ENCODE results near the gene CCDC192. TPM values are rescaled to one million over a fixed set of nuclear protein-coding genes. Genes with fewer than 3 reads are reported as not detected.

CCDC192 gene
- total and polyA plus RNA-seq, 2 of the 4 experiments (the other 2 are of a cell fraction): not detected

GRCh38 chr5:127770272-127770671, 67.1 kb downstream of the CCDC192 start:
- H3K18ac ChIP-seq (ENCODE audit: low read depth, low read length): no peak overlapping the region
- H3K27ac ChIP-seq (ENCODE audit: insufficient read depth, low read length): no peak overlapping the region
- ATAC-seq (ENCODE audit: low read depth) (no peak), DNase-seq (no peak)
- no peak overlapping the region for H2BK20ac ChIP-seq (ENCODE audit: low read depth, low read length)
- H2BK120ac ChIP-seq (ENCODE audit: low read depth, low read length): no peak overlapping the region
- H3K79me1 ChIP-seq (ENCODE audit: low read depth in 1 of 2, low read length in 2 of 2): no peaks in the 10 kb centered on the region
- no peak overlapping the region for H2BK15ac ChIP-seq (ENCODE audit: low read depth, low read length)
- intact Hi-C loops (cut with micrococcal nuclease): no loop called here
- dilution Hi-C loops (cut with HindIII; ENCODE audit: low sequenced_read_pairs, unreplicated experiment): no loop called here
- H3K27me3 ChIP-seq (ENCODE audit: control insufficient read depth, insufficient read depth, low read length): peaks cover 2% of the 10 kb centered on the region
- no peak overlapping the region for H3K4me2 ChIP-seq (ENCODE audit: low read depth, low read length)
- H3K23ac ChIP-seq (ENCODE audit: low read depth, low read length): no peak overlapping the region
- TF ChIP-seq CEBPB (IDR thresholded peaks at IDR 0.05; ENCODE audit: low read depth, low read length) (no peak), RAD21 (IDR thresholded peaks at IDR 0.05; ENCODE audit: low read length) (no peak), FOS (IDR thresholded peaks at IDR 0.05; ENCODE audit: low read depth, low read length) (no peak), CHD1 (IDR thresholded peaks at IDR 0.05; ENCODE audit: low read depth, low read length) (no peak), MAZ (IDR thresholded peaks at IDR 0.05; ENCODE audit: borderline replicate concordance, low read depth, low read length) (no peak), RFX5 (IDR thresholded peaks at IDR 0.05; ENCODE audit: low read depth, low read length) (no peak), SMC3 (IDR thresholded peaks at IDR 0.05; ENCODE audit: low read depth, low read length) (no peak), ELK1 (IDR thresholded peaks at IDR 0.05; ENCODE audit: borderline replicate concordance, low read depth, low read length) (no peak)
- H4K91ac ChIP-seq (ENCODE audit: insufficient read depth, low read depth, low read length): no peak overlapping the region
- no peaks in the 10 kb centered on the region for H3K9me3 ChIP-seq (ENCODE audit: control insufficient read depth, insufficient read depth, low read length)
- in situ Hi-C loops (cut with MboI; ENCODE audit: low sequenced_read_pairs): no loop called here
- ChIA-PET POLR2A (ENCODE audit: unreplicated experiment) (no interaction called here), CTCF (interaction anchor here (0.6 kb wide), 1 partner anchor 14 kb away, joined by 3 read pairs; no protein-coding TSS in a partner anchor)
- no peak overlapping the region for H2AFZ ChIP-seq (replicated peaks; ENCODE audit: low read length, poor library complexity)
- no peak overlapping the region for H2BK5ac ChIP-seq (ENCODE audit: low read depth, low read length, poor library complexity, severe bottlenecking)
- H3K4me3 ChIP-seq (ENCODE audit: insufficient read depth, low read depth, low read length): no peak overlapping the region
- BruUV-seq (replicated peaks): no TSS peak
- H4K5ac ChIP-seq (ENCODE audit: low read depth, low read length): no peak overlapping the region
- H3K9ac ChIP-seq (ENCODE audit: low read depth, low read length): no peak overlapping the region
- 0 out of 2 replicates have a peak, but pooled peaks cover 2% of the 10 kb centered on the region for H3K4me1 ChIP-seq (ENCODE audit: control insufficient read depth, insufficient read depth, low read length)
- no peak overlapping the region for H3K14ac ChIP-seq (replicated peaks; ENCODE audit: low read depth, low read length)
- no peaks in the 10 kb centered on the region for H3K36me3 ChIP-seq (ENCODE audit: control insufficient read depth, insufficient read depth, low read length)
- H4K20me1 ChIP-seq (ENCODE audit: insufficient read depth, low read length): no peaks in the 10 kb centered on the region
- no peak overlapping the region for H2AK5ac ChIP-seq (ENCODE audit: low read depth, low read length)
- H3K56ac ChIP-seq (ENCODE audit: extremely low read depth, insufficient read depth, low read length): no peak overlapping the region
- H2AK9ac ChIP-seq (replicated peaks; ENCODE audit: low read depth, low read length, poor library complexity): no peak overlapping the region
- no peaks in the 10 kb centered on the region for H3K9me1 ChIP-seq (ENCODE audit: insufficient read depth, low read length)
- H4K8ac ChIP-seq (ENCODE audit: low read depth in 2 of 2, low read length in 2 of 2): no peak overlapping the region
- no peak overlapping the region for H3K4ac ChIP-seq (ENCODE audit: low read depth, low read length)

All from IMR-90 (cell line).